GM19023 (cell line): ENCODE data around the gene TOMM5.
"Not testable (repeated sequence)": the region's sequence is repeated elsewhere in the genome, so short reads cannot be mapped to it uniquely, and the experiment has no call there.

ENCODE experiments used
- ATAC-seq: cut with Tn5 transposase; IDR thresholded peaks from one replicate; pipeline ENCODE4 v1.9.1; 2021; ENCODE audit warnings: mild to moderate bottlenecking, moderate library complexity; ENCODE audit not compliant: unreplicated experiment

The TOMM5 gene

DNA sequence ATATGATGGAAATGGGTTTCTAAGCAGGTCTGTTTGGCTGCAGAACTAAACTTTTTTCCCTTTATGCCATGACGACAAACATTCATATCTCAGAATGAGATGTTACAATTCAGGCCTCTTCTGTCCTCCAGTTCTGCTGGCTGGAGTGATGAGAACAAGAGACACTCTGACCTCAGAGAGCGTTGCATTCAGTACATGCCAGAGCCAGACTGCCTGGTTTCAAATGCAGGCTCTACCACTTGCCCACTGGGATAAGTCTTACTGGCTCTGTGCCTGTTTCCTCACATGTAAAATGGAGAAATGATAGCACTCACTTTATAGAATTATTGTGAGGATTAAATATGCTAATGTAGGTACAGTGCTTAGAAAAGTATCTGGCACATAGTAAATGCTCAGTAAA is 24.8 kb upstream of the TOMM5 start:
- no peak for ATAC-seq

DNA sequence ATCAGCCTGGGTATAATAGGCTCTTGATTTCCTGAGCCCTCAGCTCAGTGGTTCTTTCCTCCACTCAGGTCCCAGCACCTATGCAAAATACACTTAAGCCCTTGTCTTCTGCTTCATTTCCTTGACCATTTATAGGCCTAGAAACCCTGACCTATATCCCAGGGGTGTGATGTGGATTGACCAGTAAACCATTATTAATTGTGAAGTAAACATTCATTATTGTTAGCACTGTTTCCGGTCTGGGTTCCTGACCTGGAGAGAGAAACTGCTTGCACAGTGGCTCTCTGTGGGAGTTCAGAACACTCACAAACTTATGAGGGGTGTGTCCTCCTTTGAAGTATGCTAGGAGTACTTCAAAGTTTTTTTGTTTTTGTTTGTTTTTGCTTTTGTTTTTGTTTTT is 19.6 kb upstream of the TOMM5 start:
- no peak for ATAC-seq

GRCh38 chr9:37611014-37611413 is 18.6 kb upstream of the TOMM5 start:
- ATAC-seq: no peak

DNA sequence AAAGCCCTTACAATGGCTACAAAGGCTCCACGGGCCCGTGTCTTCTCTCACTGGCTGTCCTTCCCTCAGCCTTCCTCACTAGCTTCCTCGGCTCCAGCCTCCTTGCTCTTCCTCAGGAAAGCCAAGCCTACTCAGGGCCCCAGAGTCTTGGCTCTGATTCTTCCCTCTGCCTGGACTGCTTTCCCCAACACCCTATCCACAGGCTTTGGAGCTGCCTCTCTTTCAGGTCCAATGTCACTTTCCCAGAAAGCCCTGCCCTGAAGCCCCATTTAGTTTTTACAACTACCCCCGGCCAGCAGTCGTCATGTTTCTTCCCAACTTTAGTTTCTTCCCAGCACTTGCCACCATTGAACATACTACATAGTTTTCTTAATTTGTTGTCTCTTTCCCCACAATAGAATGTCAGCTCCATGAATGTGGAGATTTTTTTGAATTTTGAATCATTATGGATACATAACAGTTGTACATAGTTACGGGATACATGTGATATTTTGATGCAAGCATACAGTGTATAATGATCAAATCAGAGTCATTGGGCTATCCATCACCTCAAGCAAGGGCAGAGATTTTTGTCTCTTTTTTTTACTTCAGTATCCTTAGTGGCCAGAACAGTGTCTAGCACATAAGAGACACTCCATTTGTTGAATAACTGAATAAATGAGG is 17.5 kb upstream of the TOMM5 start:
- no peak for ATAC-seq

DNA sequence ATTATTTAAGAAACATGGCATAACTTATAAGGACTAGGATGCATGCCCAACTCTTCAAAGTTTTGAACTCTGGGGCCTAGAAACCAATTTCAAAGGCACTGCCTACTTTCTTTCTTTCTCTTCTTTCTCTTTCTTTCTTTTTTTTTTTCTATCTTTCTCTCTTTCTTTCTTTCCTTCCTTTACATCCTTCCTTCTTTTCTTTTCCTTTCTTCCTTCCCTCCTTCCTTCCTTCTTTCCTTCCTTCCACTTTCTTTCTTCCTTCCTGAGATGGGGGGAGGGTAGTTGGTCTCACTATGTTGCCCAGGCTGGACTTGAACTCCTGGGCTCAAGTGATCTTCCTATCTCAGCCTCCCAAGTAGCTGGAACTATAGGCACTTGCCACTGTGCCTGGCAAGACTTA is 15.9 kb upstream of the TOMM5 start:
- ATAC-seq: no peak

GRCh38 chr9:37604296-37604695 is 11.9 kb upstream of the TOMM5 start:
- ATAC-seq: no peak

- ATAC-seq: no peak
These were observed 10.4 kb upstream of the TOMM5 start for GRCh38 chr9:37602817-37603216.

DNA sequence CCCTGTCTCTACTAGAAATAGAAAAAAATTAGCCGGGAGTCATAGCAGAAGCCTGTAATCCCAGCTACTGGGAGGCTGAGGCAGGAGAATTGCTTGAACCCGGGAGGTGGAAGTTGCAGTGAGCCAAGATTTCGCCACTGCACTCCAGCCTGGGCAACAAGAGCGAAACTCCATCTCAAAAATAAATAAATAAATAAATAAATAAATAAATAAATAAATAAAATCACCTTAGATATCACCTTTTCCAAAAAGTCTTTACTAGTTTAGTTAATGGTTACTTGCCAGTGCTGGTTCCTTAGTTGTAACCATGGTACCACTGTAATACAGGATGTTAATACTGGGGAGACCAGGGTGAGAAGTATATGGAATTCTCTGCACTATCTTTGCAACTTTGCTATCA is 9.7 kb upstream of the TOMM5 start:
- ATAC-seq: not testable (repeated sequence)

DNA sequence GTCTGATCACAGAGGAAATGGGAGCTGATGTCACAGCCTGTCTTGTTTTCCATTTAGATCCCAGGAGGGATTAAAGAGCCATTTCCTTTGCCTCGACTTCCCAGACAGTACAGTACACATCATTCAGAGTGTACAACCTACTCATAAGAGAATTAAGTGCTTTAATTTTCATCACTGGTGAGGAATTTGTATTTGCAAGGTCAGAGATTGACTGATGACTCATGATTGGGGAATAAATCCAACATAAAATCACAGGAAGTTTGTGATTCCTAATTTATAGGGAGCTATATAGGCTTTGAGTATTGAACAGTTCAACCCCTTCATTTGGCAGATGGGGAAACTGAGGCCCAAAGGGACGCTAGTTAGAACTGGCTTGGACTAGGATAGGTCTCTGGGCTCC is 4.1 kb upstream of the TOMM5 start:
- no peak for ATAC-seq

- ATAC-seq: no peak
These were observed 1.6 kb upstream of the TOMM5 start for GRCh38 chr9:37593883-37594448.

DNA sequence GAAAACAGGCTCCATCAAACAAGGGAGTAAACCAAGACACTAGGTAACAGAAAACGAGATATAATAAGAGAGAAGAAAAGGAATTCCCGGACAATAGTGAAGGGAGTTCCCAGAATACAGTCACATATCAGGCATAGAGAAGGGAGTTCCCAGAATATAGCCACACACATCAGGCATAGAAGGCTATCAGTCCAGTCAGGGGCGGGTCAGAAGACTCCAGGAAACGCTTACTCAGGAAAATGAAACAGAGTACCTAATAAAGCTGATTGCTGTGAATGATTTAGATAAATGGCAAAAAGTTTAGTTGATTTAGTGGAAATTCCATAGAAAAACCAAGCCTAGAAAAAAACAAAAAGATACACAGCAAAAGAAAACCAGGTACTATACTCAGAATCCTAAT is 4.9 kb downstream of the TOMM5 start:
- ATAC-seq: no peak

GRCh38 chr9:37583522-37584121 is 8.8 kb downstream of the TOMM5 start:
- ATAC-seq: no peak

- ATAC-seq: no peak
These were observed 9.7 kb downstream of the TOMM5 start for GRCh38 chr9:37582548-37583157.

- peak; percentile 71 for ATAC-seq
These were observed 16.3 kb downstream of the TOMM5 start, which contains the start of gene FBXO10 for GRCh38 chr9:37575921-37576721. Gene FBXO10 (minus strand): TSS chr9:37576380. CDS start chr9:37541768, 34,612 bp downstream.

DNA sequence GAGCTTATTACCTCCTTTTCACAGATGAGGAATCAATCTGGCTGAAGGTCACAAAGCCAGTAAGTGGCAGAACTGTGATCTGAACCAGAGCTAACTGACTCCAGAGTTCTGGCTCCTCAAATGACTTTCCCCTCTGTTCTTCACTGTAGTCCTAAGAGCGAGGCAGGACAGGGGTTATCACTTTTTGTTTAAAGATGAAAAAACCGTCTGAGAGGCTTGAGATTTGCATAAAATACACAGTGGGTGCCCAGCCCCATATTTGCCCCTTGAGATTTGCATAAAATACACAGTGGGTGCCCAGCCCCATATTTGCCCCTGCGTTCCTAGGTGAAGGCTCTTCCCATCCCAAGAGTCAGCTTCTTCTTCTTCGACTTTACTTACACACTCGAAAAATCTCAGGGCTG is 16.9 kb downstream of the TOMM5 start:
- ATAC-seq: peak; percentile 66

DNA sequence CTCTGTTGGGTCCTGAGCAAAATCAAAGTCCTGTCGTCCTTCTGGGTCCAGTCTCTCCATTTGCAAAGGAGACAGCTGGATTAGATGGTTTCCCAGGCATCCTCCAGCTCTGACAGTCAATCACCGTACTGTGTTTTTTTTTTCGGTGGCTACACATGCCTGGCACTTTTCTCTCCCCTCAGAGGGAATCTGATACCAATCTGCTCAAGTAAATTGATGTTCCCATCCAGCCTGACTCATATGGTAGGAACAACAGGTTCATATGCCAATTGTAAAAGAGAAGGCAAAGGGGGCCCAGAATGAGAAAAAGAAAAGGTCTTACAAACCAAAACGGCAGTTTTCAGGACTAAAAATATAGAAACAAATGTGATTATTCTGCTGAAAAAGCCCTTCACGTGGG is 17.4 kb downstream of the TOMM5 start:
- ATAC-seq: no peak

DNA sequence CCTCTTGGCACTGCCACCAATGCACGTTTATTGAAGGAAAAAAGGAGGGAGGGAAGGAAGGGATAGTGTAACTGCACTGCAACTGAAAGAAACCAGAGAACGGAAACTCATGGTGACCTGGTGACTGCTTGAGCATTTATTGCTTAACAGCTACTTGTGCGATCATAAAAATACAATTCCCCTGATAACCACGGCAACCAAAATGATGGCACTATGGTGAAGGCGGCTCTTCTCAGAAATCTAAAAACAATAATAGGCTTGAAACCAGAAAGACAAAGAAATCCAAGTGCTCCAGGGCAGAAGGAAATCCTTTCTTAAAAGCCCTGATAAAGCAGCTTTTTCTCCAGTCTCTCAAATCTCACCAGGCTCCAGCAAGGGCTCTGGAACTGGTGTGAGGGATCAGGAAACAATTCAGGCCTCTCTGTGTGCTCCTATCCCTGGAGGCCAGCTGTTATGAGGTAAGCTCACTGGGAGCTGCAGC is 18.1 kb downstream of the TOMM5 start:
- ATAC-seq: no peak

DNA sequence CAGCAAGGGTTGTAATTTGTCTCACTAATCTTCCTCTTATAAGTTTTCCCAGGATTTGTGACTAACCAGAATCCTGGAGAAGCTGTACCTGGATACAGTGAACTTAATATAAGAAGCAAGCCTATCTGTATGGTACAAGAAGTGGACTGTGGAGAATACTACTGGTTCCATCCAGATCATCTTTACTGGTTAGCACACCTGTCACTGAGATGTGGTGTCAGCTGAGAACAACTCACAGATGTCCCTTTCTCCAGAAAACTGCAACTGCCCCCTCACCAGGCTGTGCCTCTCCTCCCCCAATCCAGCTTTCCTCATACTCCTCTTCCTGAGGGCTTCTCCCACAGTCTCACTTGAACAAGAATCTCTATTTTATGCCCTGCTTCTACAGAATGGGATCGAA is 21.1 kb downstream of the TOMM5 start:
- ATAC-seq: no peak

DNA sequence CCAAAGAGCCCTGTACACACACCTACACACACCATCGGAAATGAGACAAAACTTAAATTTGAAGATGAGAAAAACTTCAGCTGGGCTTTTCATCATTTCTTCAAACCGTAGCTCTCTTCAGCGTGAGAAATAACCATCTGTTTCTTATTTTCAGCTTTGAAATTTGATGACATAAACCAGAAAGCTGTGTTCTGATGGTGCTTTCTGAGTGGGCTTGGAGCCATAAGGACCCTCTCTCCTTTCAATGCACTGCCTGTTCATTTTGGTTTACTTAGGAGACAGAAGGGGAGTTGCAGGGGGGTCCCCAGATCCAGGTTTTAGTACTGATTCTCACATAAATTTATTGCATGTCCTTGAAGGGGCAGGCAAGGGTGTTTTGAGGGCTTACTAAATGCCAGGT is 25.7 kb downstream of the TOMM5 start:
- ATAC-seq: no peak

DNA sequence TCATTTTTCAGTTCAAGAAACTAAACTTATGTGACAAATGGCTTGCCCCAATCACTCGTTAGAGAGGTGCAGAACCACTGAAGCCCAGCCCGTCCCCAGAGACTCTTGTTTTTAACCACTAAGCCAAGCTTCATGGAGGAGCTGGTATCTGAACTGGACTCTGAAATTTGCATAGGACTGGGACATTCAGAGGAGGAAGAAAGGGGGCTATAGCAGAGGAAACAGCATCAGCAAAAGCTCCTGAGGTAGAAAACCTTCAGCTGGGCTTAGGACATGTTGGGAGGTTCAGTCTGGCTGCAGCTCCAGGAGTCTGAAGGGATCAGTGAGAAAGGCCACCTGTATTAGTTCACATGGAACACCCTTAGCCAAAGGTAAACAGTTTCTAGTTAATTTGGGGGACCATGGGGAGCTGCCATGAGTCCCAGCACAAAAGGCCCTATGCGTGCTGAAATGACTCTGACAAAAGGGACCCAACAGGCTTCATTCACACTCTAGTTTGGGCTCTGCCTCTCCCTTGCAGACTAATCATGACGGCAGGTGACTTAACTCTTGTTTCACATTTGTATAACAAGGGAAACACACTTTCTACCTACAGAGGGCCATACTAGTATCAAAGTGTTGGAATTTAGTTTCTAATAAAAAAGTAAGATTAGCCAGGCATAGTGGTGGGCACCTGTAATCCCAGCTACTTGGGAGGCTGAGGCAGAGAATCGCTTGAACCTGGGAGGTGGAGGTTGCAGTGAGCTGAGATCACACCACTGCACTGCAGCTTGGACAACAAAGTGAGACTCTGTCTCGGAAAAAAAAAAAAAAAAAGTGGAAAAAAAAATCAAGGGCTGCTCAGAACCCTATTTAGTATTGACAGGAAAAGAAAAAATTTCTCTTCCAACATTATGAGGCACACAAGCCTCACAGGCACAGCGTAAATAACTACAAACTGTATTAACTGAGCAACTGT is 26.5 kb downstream of the TOMM5 start:
- peak; percentile 65 for ATAC-seq
